GM19099 (cell line): Measurements from ENCODE around the gene CDK2AP2.

ENCODE experiments used
- POLR2A ChIP-seq: IDR thresholded peaks from 3 replicates; pipeline ENCODE4 v1.6.1; 2011; ENCODE audit warnings: low read depth; ENCODE audit not compliant: insufficient read length; ENCODE audit errors: extremely low read depth

CDK2AP2 gene

GRCh38 chr11:67507864-67508485, at the start of gene CDK2AP2:
Gene CDK2AP2 (minus strand): TSS chr11:67508162. CDS start chr11:67508082, 80 bp downstream.
- TF ChIP-seq POLR2A = peak; percentile 75

GRCh38 chr11:67556244-67556643, 48.3 kb upstream of the CDK2AP2 start:
- no peak for TF ChIP-seq POLR2A

- no peak for TF ChIP-seq POLR2A
Observed at GRCh38 chr11:67551127-67551526, 43.2 kb upstream of the CDK2AP2 start.

- TF ChIP-seq POLR2A = no peak
Observed at GRCh38 chr11:67548555-67549110, 40.7 kb upstream of the CDK2AP2 start.

- TF ChIP-seq POLR2A = no peak
Observed at GRCh38 chr11:67545280-67545679, 37.3 kb upstream of the CDK2AP2 start.

- TF ChIP-seq POLR2A = no peak
Observed at GRCh38 chr11:67544616-67545242, 36.8 kb upstream of the CDK2AP2 start.

- TF ChIP-seq POLR2A = no peak
Observed at GRCh38 chr11:67543585-67543984, 35.6 kb upstream of the CDK2AP2 start.

- no peak for TF ChIP-seq POLR2A
Observed at GRCh38 chr11:67542971-67543370, 35.0 kb upstream of the CDK2AP2 start.

- no peak for TF ChIP-seq POLR2A
Observed at GRCh38 chr11:67542169-67542568, 34.2 kb upstream of the CDK2AP2 start.

GRCh38 chr11:67541198-67541597, 33.2 kb upstream of the CDK2AP2 start:
- no peak for TF ChIP-seq POLR2A

GRCh38 chr11:67539550-67539949, 31.6 kb upstream of the CDK2AP2 start:
- no peak for TF ChIP-seq POLR2A

- no peak for TF ChIP-seq POLR2A
Observed at GRCh38 chr11:67538823-67539505, 31.0 kb upstream of the CDK2AP2 start.

- no peak for TF ChIP-seq POLR2A
Observed at GRCh38 chr11:67538306-67538705, 30.3 kb upstream of the CDK2AP2 start.

GRCh38 chr11:67535561-67535960, 27.6 kb upstream of the CDK2AP2 start:
- TF ChIP-seq POLR2A = no peak

- TF ChIP-seq POLR2A = no peak
Observed at GRCh38 chr11:67534070-67534679, 26.2 kb upstream of the CDK2AP2 start.
